Vagina (tissue), 2 donors: ENCODE measurements around the gene CBFA2T2. TPM values are rescaled to one million over a fixed set of nuclear protein-coding genes. Genes with fewer than 3 reads are reported as not detected.
"Not testable (repeated sequence)": the region's sequence is repeated elsewhere in the genome, so short reads cannot be mapped to it uniquely, and the experiment has no call there.

Experiments used
- DNase-seq, 2 donors: peaks; one replicate each; pipeline ENCODE4 v3.0.0-alpha.2; 2017; ENCODE audit errors: extremely low spot score in 2 of 2
- H3K27ac ChIP-seq: fragments of 200-600 bp; sonication (generic); one replicate; pipeline ENCODE4 v1.5.1; 2019
- H3K27me3 ChIP-seq: fragments of 200-600 bp; sonication (generic); one replicate; pipeline ENCODE4 v1.5.1; 2019
- H3K36me3 ChIP-seq, 2 donors: fragments of 200-600 bp; sonication (generic); one replicate each; pipeline ENCODE4 v1.5.1; 2017 to 2019
- H3K4me1 ChIP-seq: fragments of 200-600 bp; sonication (generic); one replicate; pipeline ENCODE4 v1.5.1; 2019
- H3K4me3 ChIP-seq, 2 donors: fragments of 200-600 bp; sonication (generic); 1 replicate in 1 of 2; 2 replicates in 1 of 2; pipeline ENCODE4 v1.5.1; 2016 to 2019
- H3K9me3 ChIP-seq: fragments of 200-600 bp; sonication (generic); one replicate; pipeline ENCODE4 v1.5.1; 2019
- CTCF ChIP-seq, 3 experiments: fragments of 450-650 bp in 2 of 3; fragments of 200-600 bp in 1 of 3; sonication (generic) in 1 of 3; IDR thresholded peaks; one replicate each; pipeline ENCODE4 v1.5.1; 2017 to 2019; ENCODE audit warnings: antibody characterized with exemption in 3 of 3, mild to moderate bottlenecking in 2 of 3, moderate library complexity in 2 of 3
- POLR2A ChIP-seq, 2 donors: fragments of 450-650 bp; IDR thresholded peaks; one replicate each; pipeline ENCODE4 v1.6.1; 2017; ENCODE audit warnings: antibody characterized with exemption in 2 of 2, mild to moderate bottlenecking in 2 of 2, moderate library complexity in 2 of 2
- POLR2AphosphoS5 ChIP-seq, 2 donors: sonication (generic); formaldehyde crosslinking; IDR thresholded peaks; one replicate each; pipeline ENCODE4 v1.9.0; 2017; ENCODE audit warnings: antibody characterized with exemption in 2 of 2, mild to moderate bottlenecking in 2 of 2, low read depth in 1 of 2; ENCODE audit not compliant: insufficient read depth in 1 of 2
- intact Hi-C: fragments of 100-400 bp; cut with DNase I; formaldehyde crosslinking; loops from one replicate; pipeline ENCODE4 v1.15.1; 2023
- total RNA-seq: library from RNA; depleted of rRNA; stranded (reverse); fragments of >200 nt; gene quantifications from one replicate; pipeline ENCODE4 v1.2.3, GENCODE V29; 2016

The CBFA2T2 gene
- total RNA-seq = 34.9 TPM

- H3K4me1 ChIP-seq = peaks cover 42% of the 10 kb centered on the region
- peak in 1 of 2 donors; percentile 59 for TF ChIP-seq POLR2A (IDR thresholded peaks at IDR 0.05)
- peak in 1 of 2 donors; percentile 54 for TF ChIP-seq POLR2AphosphoS5 (IDR thresholded peaks at IDR 0.05; ENCODE audit: insufficient read depth in 1 of 2, low read depth in 1 of 2)
- no peak for TF ChIP-seq CTCF (IDR thresholded peaks at IDR 0.05)
- H3K9me3 ChIP-seq = no peaks in the 10 kb centered on the region
- H3K27me3 ChIP-seq = no peaks in the 10 kb centered on the region
- H3K4me3 ChIP-seq = peak within 1 kb of the TSS; percentile 85 to 96
- H3K27ac ChIP-seq = peak within 1 kb of the TSS; percentile 95
- no peaks in the 10 kb centered on the region for H3K36me3 ChIP-seq
- intact Hi-C loops = no loop called here
- DNase-seq = no peak
These were observed at the start of gene CBFA2T2 for GRCh38 chr20:33490023-33490933. Gene CBFA2T2 (plus strand): TSS chr20:33490096. CDS start chr20:33490268, 172 bp downstream.

GRCh38 chr20:33440562-33440961, 49.3 kb upstream of the CBFA2T2 start:
- H3K27me3 ChIP-seq, DNase-seq, H3K4me3 ChIP-seq, intact Hi-C loops, H3K36me3 ChIP-seq, H3K9me3 ChIP-seq, H3K27ac ChIP-seq: not testable (repeated sequence)
- H3K4me1 ChIP-seq = peaks cover 17% of the 10 kb centered on the region

DNA sequence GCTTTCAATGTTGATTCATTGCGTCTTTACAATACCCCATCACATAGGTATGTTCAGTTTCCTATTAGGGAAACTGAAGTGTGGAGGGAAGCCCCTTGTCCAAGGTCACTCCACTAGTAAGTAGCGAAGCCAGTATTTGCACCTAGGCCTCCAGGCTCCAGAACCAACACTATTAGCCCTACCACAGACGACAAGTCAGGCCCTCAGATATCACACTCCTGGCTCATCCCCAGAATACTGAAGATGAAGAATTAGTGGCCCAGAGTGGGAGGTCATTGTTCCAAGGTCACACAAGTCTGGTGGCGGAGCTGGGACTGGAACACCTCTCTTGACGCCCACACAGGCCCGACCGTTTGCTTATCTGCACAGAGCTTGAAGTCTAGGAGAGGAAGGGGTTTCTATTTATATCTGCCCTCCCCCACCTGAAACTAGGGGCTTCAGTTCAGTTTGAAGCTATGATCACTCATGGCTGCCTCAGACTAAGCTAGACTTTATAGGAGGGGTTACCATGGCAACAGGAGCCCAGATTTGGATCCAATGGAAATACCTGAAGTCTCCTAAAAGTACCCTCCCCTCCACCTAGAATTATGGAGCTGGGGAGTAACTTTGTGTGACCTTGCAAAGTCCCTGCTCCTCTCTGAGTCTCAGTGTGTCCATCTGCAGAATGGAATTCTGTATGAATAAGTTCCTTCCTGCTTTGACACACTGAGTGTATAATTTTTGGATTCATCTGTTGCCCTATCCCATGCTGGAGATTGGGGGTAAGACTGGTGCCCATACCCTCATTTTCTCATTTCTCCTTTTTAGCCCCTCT, 48.5 kb upstream of the CBFA2T2 start:
- H3K27ac ChIP-seq = no peak overlapping the region
- H3K36me3 ChIP-seq = no peaks in the 10 kb centered on the region
- peaks cover 17% of the 10 kb centered on the region for H3K4me1 ChIP-seq
- H3K27me3 ChIP-seq = no peaks in the 10 kb centered on the region
- TF ChIP-seq POLR2A (IDR thresholded peaks at IDR 0.05) = no peak
- TF ChIP-seq POLR2AphosphoS5 (IDR thresholded peaks at IDR 0.05; ENCODE audit: insufficient read depth in 1 of 2, low read depth in 1 of 2) = no peak
- TF ChIP-seq CTCF (IDR thresholded peaks at IDR 0.05) = no peak
- H3K4me3 ChIP-seq = no peak overlapping the region
- H3K9me3 ChIP-seq = no peaks in the 10 kb centered on the region
- no peak for DNase-seq
- intact Hi-C loops = no loop called here

DNA sequence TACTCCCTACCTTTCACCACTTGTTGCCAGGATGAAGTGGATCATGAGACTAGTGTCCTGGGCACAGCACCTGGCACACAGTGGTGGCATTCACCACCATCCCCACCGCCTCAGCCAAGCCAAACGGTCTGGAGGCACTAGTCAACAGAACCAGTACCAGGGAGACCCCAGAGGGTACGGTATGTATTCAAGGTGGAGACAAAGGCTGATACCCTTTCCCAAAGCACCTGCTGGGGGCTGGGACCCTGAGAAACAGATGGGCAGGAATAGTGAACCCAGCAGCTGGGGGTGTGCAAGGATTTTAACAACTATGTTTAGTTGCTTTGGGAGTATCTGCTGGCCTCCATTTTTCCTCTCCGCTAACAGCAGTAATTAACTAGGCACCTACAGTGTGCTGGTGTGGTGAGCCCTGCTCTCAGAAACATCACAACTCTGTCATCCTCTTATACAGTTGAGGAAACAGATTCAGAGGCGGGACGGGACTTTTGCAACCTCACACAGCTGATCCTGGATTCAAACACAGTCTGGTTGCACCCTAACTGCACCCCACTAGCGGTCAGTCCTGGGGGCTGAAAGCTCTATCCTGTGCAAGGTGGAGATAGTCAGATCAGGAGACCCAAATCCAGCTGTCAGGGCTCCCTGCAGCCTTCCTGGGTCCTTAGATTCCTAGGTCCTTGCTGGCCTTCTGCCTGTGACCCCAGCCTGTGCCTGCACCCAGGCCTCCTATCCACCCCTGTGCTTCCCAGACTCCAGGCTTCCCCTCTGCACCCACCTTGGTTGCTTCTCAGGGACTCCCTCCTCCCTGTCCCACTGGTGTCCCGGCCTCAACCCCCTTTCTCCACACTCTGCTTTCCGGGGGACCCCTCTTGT, 47.5 kb upstream of the CBFA2T2 start:
- H3K36me3 ChIP-seq = no peaks in the 10 kb centered on the region
- H3K4me1 ChIP-seq = peaks cover 17% of the 10 kb centered on the region
- H3K27me3 ChIP-seq = no peaks in the 10 kb centered on the region
- intact Hi-C loops = no loop called here
- no peak for DNase-seq
- no peaks in the 10 kb centered on the region for H3K9me3 ChIP-seq
- peak overlapping the region; percentile 63 to 93 for H3K4me3 ChIP-seq
- TF ChIP-seq POLR2AphosphoS5 (IDR thresholded peaks at IDR 0.05; ENCODE audit: insufficient read depth in 1 of 2, low read depth in 1 of 2) (no peak), POLR2A (IDR thresholded peaks at IDR 0.05) (no peak), CTCF (IDR thresholded peaks at IDR 0.05) (no peak)
- H3K27ac ChIP-seq = peak overlapping the region; percentile 74

- Histone ChIP-seq H3K36me3 (no peaks in the 10 kb centered on the region), H3K27ac (peak overlapping the region; percentile 74), H3K4me3 (peak overlapping the region; percentile 63 to 93), H3K9me3 (no peaks in the 10 kb centered on the region), H3K4me1 (peaks cover 17% of the 10 kb centered on the region), H3K27me3 (no peaks in the 10 kb centered on the region)
- TF ChIP-seq POLR2A (IDR thresholded peaks at IDR 0.05) (no peak), POLR2AphosphoS5 (IDR thresholded peaks at IDR 0.05; ENCODE audit: insufficient read depth in 1 of 2, low read depth in 1 of 2) (no peak)
- DNase-seq = no peak
- intact Hi-C loops = no loop called here
These were observed 46.8 kb upstream of the CBFA2T2 start for GRCh38 chr20:33443006-33443511.
